Fibroblast of pulmonary artery (primary cell): ENCODE measurements around the gene INPP4B.
A peak's percentile ranks its signal among the peaks of the same experiment; 100 is the strongest.

Source experiments
- DNase-seq: peaks from one replicate; pipeline ENCODE4 v3.0.0-alpha.2; 2010; ENCODE audit warnings: low read depth
- H3K4me3 ChIP-seq: replicated peaks from 2 replicates; pipeline ENCODE4 v1.5.1; 2011; ENCODE audit warnings: low read depth, mild to moderate bottlenecking, control low read depth, low read length, moderate library complexity
- TF ChIP-seq, protein P1 (sequence below): IDR thresholded peaks from 2 replicates; pipeline ENCODE4 v1.5.1; 2011; ENCODE audit warnings: mild to moderate bottlenecking, control low read depth, low read length, inconsistent platforms; ENCODE audit errors: missing control alignments

Gene INPP4B

DNA sequence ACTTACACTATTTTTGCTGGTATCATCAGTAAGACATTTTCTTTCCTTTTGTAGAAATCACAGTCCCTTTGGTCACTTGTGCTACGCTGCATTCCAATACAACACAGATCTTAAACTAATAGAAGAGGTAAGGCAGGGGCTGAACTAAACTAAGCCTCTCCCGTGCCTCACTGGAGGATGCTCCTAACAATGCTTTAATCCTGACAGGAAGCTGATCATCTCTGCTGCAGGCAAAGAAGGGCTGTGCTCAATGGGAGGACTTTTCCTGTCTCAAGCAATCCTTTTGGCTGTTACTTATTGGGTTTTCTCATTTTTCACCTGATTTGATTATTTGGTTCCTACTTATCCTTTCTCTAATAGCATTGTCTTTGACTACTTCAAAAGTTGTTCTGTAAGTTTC is 583.1 kb downstream of the INPP4B start:
- DNase-seq: no peak
- no peak overlapping the region for H3K4me3 ChIP-seq
- TF ChIP-seq, protein P1, sequence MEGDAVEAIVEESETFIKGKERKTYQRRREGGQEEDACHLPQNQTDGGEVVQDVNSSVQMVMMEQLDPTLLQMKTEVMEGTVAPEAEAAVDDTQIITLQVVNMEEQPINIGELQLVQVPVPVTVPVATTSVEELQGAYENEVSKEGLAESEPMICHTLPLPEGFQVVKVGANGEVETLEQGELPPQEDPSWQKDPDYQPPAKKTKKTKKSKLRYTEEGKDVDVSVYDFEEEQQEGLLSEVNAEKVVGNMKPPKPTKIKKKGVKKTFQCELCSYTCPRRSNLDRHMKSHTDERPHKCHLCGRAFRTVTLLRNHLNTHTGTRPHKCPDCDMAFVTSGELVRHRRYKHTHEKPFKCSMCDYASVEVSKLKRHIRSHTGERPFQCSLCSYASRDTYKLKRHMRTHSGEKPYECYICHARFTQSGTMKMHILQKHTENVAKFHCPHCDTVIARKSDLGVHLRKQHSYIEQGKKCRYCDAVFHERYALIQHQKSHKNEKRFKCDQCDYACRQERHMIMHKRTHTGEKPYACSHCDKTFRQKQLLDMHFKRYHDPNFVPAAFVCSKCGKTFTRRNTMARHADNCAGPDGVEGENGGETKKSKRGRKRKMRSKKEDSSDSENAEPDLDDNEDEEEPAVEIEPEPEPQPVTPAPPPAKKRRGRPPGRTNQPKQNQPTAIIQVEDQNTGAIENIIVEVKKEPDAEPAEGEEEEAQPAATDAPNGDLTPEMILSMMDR: no peak

DNA sequence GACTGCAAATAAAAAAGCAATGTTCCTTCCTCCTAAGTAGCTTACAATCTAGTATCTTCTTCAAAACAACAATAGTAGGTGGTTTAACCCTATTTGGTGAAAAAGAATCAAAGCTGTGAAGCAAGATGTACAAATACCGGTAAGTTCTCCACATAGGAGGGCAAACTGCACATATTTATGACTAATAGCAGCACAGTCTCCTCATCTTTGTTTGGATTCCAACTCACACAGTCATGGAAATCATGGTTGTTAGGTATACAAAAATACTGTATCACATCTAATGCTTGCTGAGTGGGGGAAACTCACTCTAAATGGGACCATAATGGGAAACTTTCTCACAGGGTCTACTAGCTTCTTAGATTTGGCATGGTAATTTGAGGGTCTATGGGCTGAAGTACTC is 597.2 kb downstream of the INPP4B start:
- H3K4me3 ChIP-seq: no peak overlapping the region
- DNase-seq: peak; percentile 60
- TF ChIP-seq, protein P1: no peak

DNA sequence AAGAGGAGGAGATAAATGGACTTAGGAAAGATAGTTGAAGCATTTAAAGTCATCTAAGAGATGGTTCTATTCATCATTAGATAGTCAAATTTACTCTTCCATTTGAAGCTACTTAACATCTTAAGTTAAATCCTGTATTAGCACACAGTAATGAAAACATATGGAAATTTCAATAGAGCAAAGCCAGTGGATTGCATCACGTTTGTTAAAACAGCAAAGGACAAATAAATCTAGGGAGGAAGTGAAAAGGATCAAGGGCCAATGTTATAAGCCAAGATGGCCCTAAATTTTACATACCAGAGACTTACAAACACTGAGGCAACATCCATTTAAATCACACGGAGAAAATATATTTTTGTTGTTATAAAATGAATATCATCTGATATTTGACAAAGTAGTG is 602.8 kb downstream of the INPP4B start:
- no peak for DNase-seq
- H3K4me3 ChIP-seq: no peak overlapping the region
- TF ChIP-seq, protein P1: no peak

DNA sequence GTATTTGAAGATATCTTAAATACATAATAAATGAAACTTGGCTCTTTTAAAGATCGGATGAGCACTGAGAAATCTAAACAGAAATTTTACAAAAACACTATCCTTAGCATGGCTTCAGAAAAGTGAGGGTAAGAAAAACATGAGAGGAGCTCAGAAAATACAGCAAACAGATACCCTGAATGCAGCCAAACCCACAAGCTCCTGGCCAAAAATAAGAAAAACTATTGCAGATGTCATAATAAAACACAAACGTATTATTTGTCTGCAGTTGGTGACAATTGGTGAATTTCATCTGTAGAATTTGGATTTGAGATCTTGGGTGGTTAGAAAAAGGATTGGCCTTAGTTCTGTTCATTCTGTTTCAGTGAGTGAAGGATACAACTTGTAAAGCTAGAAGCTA is 603.9 kb downstream of the INPP4B start:
- TF ChIP-seq, protein P1: no peak
- no peak for DNase-seq
- H3K4me3 ChIP-seq: no peak overlapping the region

DNA sequence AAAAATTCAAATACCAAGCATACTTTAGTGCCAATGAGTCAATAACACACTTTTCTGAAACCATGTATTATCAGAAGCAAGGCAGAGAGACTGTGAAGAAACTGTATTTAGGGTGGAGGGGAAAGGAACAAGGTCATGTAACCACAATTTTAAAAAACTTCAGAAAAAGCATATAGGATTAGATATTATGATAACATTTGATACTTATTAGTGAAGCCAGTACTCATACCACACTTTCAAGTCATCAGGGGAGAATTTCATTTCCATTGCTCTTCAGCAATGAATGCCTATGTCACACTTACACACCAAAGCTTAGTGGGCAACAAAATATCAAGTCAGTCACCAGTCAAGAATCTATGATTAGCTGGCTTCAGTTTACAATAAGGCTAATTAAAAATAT is 607.5 kb downstream of the INPP4B start:
- H3K4me3 ChIP-seq: no peak overlapping the region
- no peak for DNase-seq
- TF ChIP-seq, protein P1: no peak

DNA sequence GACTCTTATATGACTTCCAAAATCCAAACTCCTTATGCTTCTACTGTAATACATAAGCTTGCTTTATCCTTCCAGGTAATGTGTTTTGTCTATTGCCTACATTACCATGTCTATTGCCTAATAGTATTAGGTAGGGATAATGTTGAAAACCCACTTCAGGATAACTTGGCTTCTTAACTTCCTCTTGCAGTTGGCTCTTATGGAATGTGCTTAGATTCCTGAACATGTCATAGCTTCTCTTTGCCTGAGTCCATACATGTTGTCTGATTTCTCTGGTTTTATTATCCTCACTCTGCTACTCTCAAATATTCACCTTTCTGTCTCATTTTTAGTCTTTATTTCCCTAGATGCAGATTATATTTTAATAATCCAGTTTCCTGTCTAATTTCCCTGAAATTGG is 609.8 kb downstream of the INPP4B start:
- no peak overlapping the region for H3K4me3 ChIP-seq
- no peak for DNase-seq
- TF ChIP-seq, protein P1: no peak

DNA sequence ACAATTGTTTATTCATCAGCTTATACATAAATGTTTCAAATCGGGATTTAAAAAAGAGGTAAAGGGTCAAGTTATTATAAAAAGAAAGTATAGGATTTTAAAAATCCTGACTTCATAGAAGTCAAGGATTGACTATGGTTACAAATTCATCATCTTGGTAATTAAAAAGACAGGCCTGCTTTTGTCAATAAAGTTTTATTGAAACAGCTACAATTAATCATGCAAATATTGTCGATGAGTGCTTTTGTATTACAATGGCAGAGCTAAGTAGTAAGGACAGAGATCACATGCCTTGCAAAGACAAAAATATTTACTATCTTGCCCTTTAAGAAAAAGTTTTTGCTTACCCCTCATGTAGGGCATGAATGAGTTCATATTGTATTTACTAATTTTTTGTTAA is 614.3 kb downstream of the INPP4B start:
- no peak for DNase-seq
- H3K4me3 ChIP-seq: no peak overlapping the region
- TF ChIP-seq, protein P1: no peak
